Measurements from ENCODE around the gene SGCA.

DNA sequence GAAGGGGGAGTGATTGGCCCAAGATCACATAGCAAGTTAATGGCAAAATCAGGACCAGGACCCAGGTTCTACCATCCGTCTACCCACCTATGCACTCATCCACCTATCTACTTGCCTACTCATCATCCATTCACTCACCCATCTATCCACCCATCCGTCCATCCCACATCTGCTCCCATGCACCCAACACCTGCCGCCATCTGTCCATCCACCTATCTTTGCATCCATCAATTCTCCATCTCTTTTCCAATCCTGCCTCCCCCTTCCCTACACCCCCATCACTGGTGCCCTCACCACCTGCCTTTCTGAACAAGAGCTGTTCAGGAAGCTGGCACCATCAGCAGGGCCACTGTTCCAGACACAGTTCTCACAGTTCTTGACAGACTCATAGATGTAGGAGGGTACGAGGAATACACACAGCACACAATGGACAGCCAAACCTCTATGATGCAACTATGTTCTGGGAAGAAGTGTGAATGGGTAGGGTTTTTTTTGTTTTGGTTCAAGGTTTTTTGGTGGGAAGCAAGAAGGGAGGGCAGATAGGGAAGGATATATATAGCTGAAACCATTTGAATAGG is 40.3 kb upstream of the SGCA start:
- no peak for TF ChIP-seq IKZF3 (tag by site-specific recombination; IDR thresholded peaks at IDR 0.05)
- no peak for TF ChIP-seq MEIS1 (CRISPR knock-in tag; IDR thresholded peaks at IDR 0.05; ENCODE audit: borderline replicate concordance)
- TF ChIP-seq KLF7 (tag by site-specific recombination; IDR thresholded peaks at IDR 0.05; ENCODE audit: borderline replicate concordance): no peak
- TF ChIP-seq, protein P1, sequence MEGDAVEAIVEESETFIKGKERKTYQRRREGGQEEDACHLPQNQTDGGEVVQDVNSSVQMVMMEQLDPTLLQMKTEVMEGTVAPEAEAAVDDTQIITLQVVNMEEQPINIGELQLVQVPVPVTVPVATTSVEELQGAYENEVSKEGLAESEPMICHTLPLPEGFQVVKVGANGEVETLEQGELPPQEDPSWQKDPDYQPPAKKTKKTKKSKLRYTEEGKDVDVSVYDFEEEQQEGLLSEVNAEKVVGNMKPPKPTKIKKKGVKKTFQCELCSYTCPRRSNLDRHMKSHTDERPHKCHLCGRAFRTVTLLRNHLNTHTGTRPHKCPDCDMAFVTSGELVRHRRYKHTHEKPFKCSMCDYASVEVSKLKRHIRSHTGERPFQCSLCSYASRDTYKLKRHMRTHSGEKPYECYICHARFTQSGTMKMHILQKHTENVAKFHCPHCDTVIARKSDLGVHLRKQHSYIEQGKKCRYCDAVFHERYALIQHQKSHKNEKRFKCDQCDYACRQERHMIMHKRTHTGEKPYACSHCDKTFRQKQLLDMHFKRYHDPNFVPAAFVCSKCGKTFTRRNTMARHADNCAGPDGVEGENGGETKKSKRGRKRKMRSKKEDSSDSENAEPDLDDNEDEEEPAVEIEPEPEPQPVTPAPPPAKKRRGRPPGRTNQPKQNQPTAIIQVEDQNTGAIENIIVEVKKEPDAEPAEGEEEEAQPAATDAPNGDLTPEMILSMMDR (tag by site-specific recombination; IDR thresholded peaks at IDR 0.05): no peak
- no peak for TF ChIP-seq FEZF1 (tag by site-specific recombination; IDR thresholded peaks at IDR 0.05)
- TF ChIP-seq, protein P2, sequence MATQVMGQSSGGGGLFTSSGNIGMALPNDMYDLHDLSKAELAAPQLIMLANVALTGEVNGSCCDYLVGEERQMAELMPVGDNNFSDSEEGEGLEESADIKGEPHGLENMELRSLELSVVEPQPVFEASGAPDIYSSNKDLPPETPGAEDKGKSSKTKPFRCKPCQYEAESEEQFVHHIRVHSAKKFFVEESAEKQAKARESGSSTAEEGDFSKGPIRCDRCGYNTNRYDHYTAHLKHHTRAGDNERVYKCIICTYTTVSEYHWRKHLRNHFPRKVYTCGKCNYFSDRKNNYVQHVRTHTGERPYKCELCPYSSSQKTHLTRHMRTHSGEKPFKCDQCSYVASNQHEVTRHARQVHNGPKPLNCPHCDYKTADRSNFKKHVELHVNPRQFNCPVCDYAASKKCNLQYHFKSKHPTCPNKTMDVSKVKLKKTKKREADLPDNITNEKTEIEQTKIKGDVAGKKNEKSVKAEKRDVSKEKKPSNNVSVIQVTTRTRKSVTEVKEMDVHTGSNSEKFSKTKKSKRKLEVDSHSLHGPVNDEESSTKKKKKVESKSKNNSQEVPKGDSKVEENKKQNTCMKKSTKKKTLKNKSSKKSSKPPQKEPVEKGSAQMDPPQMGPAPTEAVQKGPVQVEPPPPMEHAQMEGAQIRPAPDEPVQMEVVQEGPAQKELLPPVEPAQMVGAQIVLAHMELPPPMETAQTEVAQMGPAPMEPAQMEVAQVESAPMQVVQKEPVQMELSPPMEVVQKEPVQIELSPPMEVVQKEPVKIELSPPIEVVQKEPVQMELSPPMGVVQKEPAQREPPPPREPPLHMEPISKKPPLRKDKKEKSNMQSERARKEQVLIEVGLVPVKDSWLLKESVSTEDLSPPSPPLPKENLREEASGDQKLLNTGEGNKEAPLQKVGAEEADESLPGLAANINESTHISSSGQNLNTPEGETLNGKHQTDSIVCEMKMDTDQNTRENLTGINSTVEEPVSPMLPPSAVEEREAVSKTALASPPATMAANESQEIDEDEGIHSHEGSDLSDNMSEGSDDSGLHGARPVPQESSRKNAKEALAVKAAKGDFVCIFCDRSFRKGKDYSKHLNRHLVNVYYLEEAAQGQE (tag by site-specific recombination; IDR thresholded peaks at IDR 0.05): no peak
- no peak for TF ChIP-seq ZFP3 (tag by site-specific recombination; IDR thresholded peaks at IDR 0.05; ENCODE audit: low read depth)
- no peak for TF ChIP-seq ZNF221 (tag by site-specific recombination; IDR thresholded peaks at IDR 0.05; ENCODE audit: borderline replicate concordance)
- TF ChIP-seq ZNF239 (tag by site-specific recombination; IDR thresholded peaks at IDR 0.05): no peak
- no peak for TF ChIP-seq ZNF404 (tag by site-specific recombination; IDR thresholded peaks at IDR 0.05)
- TF ChIP-seq ZNF202 (tag by site-specific recombination; IDR thresholded peaks at IDR 0.05; ENCODE audit: borderline replicate concordance): no peak
